Stimulated activated CD4-positive, alpha-beta T cell treated with anti-CD3 and anti-CD28 coated beads, Interleukin-4, amount 100 ng/mL, for 48 hours (primary cell): ENCODE results near the gene DDX59.
A peak's percentile ranks its signal among the peaks of the same experiment; 100 is the strongest.

Experiments used
- DNase-seq, 2 donors: peaks; one replicate each; pipeline ENCODE4 v3.0.0-alpha.2; 2020; ENCODE audit warnings: low read depth in 2 of 2

The DDX59 gene

DNA sequence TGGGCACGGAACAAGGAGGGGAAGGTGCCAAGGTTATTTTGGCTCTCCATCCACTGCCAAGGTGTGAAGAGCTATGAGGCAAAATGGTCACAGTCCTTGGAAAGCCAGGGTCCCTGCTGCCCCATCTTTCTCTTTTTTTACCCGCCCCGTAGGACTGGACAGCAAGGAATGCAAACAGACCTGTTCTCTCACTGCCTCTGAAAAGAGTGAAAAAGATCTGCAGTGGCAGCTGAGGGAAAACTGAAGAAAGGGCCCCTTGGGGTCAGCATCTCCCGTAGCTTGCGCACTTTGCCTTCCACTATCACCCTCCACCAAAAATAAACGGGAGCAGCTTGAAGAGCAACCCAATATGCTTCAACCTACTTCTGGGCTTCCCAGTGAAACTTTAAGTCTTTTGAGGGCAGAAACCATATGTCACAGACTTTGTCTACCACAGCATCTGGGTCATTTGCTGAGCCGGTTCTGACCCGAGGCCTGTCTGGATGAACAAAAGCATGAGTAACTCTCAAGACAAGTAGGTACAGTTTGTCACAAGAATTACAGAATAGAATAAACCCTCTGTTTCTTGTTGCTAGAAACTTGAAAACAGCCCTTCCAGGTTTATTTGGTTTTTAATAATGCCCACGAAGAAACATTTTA lies 39.7 kb downstream of the DDX59 start:
- no peak for DNase-seq

DNA sequence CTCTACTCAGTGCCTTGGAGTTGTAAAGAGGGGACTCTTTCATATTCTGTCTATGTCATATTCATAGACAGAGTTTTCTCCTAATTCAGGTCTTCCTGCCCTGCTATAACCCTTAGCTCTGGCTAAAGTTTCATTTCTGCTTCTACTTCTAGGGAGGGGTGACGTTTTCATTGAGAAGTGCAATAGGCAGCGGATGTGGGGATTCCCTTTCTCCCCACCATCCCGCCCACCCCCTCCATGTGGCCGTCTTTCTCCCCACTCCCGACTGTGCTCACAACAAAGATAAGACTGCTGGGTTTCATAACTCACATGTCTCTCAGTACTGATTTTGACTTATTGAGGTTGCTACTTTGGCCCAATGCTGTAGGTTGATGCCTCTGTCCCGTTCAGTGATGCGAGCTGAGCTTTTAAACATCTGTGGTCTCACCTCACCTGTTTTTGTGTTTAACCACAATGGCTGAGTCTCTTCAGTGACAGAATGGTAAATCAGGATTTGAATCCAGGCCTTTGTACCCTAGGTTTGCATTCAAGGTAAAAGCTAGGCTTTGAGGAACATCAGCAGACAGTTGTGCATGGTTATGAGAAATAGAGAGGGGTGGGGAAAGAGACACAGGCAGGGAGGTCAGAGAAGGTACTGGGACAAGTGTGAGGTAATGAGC lies 41.4 kb downstream of the DDX59 start:
- peak; percentile 22 to 58 for DNase-seq

DNA sequence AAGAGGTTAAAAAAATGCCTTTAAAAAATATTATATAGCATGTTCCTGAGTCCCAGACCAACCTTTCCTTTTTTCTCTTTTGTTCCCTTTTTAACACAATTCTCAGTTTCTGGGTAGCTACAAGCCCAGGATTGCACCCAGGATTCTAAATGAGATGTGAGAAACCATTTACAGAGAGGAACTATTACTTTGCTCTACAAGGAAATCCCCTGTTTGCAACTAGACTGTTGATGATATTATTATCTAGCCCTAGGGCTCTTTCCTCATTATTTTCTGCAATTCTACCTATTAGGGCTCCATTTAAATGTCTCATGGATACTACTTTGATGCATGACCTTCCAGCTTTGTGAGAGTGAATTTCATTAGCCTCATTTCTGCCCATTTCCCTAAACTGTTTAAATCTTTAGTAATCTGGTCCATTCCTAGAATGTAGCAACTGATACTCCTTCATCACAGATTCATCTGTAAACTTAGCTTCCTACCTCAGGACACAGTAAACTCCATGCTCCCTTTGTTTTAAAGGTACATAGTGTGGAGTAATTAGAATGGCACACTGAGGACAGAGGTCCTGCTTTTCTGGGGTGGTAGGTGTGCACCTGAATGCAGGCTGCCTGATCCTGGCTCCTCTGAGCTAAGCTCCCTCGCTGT lies 42.0 kb downstream of the DDX59 start:
- DNase-seq = no peak

DNA sequence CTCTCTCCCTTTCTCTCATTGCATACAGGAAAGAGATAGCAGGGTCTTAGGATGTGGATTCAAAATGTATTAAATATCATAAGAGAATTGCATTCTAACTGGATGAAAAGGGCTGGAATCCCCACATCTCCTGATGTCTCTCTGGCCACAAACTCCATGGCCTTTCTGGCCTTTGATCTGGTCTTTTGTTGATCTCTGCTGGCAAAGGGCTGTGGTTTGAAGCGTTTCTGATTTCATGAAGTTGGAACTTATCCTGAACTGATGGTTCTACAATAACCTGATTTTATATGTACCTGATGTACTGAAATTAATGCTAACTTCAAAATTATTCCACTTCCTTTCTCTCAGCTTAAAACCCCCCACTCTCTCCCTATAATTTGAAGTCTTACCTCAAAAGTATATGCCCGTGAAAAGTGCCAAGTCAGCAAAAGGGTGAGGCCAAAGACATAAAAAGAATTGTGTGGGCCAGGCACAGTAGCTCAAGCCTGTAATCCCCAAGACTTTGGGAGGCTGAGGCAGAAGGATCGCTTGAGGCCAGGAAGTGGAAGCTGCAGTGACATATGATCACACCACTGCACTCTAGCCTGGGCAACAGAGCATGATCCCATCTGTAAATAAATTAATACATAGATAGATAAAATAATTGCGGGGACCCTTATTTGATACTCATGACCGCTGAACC lies 42.7 kb downstream of the DDX59 start:
- no peak for DNase-seq

DNA sequence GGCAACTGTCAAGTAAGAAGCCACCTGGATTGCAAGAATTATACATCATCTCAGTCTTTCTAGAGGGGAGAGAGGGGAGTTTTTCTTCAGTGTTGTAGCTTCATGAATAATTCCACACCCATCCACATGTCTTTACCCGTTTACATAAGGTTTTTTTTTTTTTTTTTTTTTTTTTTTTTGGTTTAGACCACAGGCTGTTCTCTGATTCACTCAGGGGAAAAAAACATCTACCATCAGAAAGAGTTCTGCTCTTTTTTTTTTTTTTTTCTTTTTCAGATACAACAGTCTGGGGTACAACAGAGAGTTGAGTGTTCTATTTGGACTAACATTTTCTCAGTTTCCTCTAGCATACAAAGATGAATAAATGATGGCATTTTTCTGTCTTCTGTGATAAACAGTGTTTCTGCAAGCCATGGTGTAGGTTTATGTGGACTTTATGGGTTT lies 44.3 kb downstream of the DDX59 start:
- DNase-seq = no peak

DNA sequence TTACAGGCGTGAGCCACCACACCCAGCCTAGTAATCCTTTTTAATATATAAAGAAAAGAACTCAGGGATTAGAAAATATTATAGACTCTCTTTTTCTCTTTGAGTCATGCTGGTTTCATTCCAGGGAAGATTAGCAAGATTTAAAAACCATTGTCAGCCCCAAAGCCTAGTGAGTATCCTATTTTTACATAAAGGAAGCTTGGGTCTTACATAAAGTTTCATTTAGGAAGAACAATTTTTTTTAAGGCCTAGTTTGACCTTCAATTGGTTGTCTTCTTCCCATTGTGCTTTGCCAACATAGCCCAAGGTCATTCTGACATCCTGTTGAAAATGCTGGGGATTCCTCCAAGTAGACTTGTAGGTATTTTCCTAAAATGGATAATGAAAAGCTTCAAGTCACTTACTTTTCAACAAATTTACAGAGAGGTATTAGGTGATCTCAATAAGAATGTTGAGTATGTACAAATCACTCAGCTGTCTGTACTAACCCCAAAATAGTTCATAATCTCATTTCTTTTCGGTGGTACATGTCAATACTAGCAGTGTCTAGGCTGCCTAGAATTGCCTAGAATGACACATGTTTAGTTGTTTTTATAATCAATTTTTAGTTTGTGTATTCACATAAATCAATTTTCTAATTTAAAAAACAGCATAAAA lies 44.9 kb downstream of the DDX59 start:
- DNase-seq = no peak

DNA sequence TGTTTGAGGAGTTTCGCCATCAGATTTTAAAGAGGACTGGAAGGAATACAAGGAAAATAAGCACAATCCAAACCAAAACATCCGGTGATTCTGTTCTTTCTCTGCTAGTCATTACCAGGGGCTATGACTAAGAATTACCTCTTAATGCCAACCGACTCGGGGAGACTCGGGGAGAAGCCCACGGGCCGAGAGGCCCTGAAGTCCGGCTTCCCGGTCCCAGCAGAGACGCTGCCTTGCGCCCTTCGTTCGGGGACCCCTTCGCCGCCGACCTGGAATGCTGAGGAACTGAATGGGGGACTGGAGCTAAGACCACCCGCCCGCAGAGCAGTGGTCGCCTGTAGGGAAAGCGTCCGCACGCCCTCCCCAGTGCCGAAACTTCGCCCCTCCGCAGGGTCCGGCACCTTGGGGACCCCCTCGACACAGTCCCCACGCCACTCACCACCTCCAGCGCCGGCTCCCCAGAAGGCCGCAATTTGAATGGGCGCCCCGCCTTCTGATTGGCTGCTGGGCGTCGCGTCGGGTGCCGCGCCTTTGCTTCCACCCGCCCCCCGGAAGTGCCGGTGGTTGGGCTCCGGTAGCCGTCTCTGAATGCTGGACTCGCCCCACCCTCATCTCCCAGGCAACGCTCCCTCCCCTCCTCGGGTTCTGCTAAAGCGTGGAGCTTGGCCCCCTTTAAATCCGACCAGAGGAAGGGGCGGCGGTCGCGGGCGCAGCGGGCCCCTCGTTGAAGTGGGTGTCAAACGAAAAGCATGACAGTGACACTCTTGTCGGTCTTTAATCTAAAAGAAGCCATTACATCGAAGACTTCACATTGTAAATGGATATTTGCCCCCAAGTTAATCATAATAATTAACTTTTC lies 49.2 kb downstream of the DDX59 start, which contains the start of gene KIF14:
Gene KIF14, minus strand, starts transcription at position 479 of the 859 bp plus-strand sequence. CDS start 2,028 bp downstream, outside the sequence.
- DNase-seq = peak; percentile 84 to 92

DNA sequence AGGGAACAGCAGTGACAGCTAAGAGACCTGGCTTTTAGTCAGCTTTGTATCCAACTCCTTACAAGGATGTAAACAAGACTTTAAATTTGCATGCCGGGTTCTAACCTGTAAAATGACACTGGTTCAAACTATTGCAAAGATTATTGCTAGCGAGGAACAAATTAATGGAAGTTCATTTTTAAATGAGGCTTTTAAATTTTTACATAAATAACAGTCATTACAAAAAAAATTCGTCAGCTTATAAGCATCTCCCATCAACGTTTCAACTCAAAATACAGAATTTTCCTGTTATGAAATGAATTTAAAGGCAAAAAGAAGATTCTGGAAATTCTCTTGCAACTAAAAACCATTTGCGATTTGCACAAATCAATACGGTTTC lies 49.8 kb downstream of the DDX59 start:
- no peak for DNase-seq

DNA sequence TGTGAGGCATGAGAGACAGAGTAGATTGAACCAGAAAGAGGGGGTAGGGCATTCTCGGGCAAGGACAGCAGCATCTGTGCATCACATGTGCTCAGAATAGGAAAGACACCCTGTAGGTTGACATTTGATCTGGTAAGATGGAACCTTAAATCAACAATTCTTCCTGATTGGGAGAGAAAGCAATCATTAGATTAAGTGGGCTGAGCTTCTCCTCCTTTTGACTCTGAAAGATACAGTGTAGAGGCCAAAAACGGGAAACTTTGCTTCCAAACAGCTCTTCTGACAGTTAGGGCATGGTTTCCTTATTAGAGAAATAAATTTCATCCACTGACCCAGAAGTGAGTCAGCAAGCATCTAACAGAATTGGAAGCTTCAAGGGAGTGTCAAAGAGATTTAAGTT lies 58.9 kb downstream of the DDX59 start:
- no peak for DNase-seq

DNA sequence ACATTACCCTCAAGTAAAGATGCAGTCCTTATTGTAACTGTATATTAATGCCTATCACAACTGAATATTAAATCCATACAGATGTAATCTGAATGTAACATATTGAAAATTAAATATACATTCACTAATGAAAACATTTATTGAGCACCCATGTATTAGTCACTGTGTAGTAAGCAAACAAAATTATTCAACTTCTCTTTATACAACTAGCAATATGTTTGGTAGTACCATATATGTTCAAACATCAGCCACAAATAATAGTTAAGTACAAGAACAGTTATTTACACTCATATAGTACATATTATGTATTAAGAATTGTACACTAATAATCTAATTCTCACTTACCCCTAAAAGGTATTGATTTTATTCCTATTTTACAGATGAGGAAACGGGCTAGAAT lies 67.1 kb downstream of the DDX59 start:
- no peak for DNase-seq
